SK-N-SH (cell line): ENCODE results near the gene ANKS6. TPM values are rescaled to one million over a fixed set of nuclear protein-coding genes. Genes with fewer than 3 reads are reported as not detected.

ENCODE experiments used
- CTCF ChIA-PET: fragments of 300-600, 350-600 bp; formaldehyde crosslinking; extraction: SDS; loops from one replicate; lab custom pipeline; 2021; lab: Yijun Ruan, JAX
- POLR2A ChIA-PET: fragments of 350-600 bp; sonication (Branson Sonifier 250); formaldehyde crosslinking; extraction: SDS; loops from one replicate; lab custom pipeline; 2020; ENCODE audit warnings: antibody characterized with exemption, inconsistent platforms; lab: Yijun Ruan, JAX
- DNase-seq: peaks from one replicate; pipeline ENCODE4 v3.0.0; 2012
- H2AFZ ChIP-seq: fragments of 200-600 bp; sonication (generic); 2 replicates; pipeline ENCODE4 v1.8.1; 2016; ENCODE audit warnings: antibody characterized with exemption, mild to moderate bottlenecking, low read depth
- H3F3A ChIP-seq: fragments of 200-600 bp; sonication (generic); replicated peaks from 2 replicates; pipeline ENCODE3; 2016; ENCODE audit warnings: antibody characterized with exemption, mild to moderate bottlenecking; ENCODE audit not compliant: insufficient read depth
- H3K27ac ChIP-seq, 2 experiments: fragments of 200-500 bp in 1 of 2; fragments of 200-600 bp in 1 of 2; sonication (Bioruptor generic) in 1 of 2; sonication (generic), shearing (Covaris generic) in 1 of 2; 2 replicates each; pipeline versions ENCODE4 v1.5.1 to v1.6.1; 2014 to 2016; ENCODE audit warnings: low read depth in 2 of 2, inconsistent platforms in 1 of 2, low read length in 1 of 2, mild to moderate bottlenecking in 1 of 2, mixed read lengths in 1 of 2
- H3K27me3 ChIP-seq: fragments of 200-600 bp; sonication (generic), shearing (Covaris generic); 2 replicates; pipeline ENCODE4 v1.6.1; 2016; ENCODE audit warnings: mixed run types; ENCODE audit not compliant: insufficient read depth
- H3K36me3 ChIP-seq, 2 experiments: fragments of 200-500 bp in 1 of 2; fragments of 200-600 bp in 1 of 2; sonication (Bioruptor generic) in 1 of 2; sonication (generic) in 1 of 2; replicated peaks in 1 of 2; 2 replicates each; pipeline versions ENCODE3 to v1.5.1; 2014 to 2016; ENCODE audit warnings: low read length in 1 of 2, mild to moderate bottlenecking in 1 of 2; ENCODE audit not compliant: insufficient read depth in 2 of 2, control insufficient read depth in 1 of 2
- H3K4me1 ChIP-seq, 2 experiments: fragments of 200-500 bp in 1 of 2; fragments of 200-600 bp in 1 of 2; sonication (Bioruptor generic) in 1 of 2; sonication (generic), shearing (Covaris generic) in 1 of 2; 2 replicates each; pipeline versions ENCODE4 v1.5.1 to v1.6.1; 2014 to 2016; ENCODE audit warnings: low read depth in 1 of 2, low read length in 1 of 2, mixed run types in 1 of 2; ENCODE audit not compliant: insufficient read depth in 2 of 2, control insufficient read depth in 1 of 2
- H3K4me2 ChIP-seq: fragments of 200-600 bp; sonication (generic), shearing (Covaris generic); 2 replicates; pipeline ENCODE4 v1.6.1; 2017; ENCODE audit warnings: mixed run types
- H3K4me3 ChIP-seq, 2 experiments: fragments of 200-500 bp in 1 of 2; fragments of 200-600 bp in 1 of 2; sonication (Bioruptor generic) in 1 of 2; sonication (generic), shearing (Covaris generic) in 1 of 2; 2 replicates each; pipeline versions ENCODE4 v1.5.1 to v1.8.1; 2014 to 2016; ENCODE audit warnings: low read depth in 2 of 2, inconsistent platforms in 1 of 2, low read length in 1 of 2, mild to moderate bottlenecking in 1 of 2, mixed read lengths in 1 of 2, moderate library complexity in 1 of 2
- H3K79me2 ChIP-seq: fragments of 200-600 bp; sonication (generic); 2 replicates; pipeline ENCODE4 v1.8.1; 2017; ENCODE audit warnings: mild to moderate bottlenecking; ENCODE audit not compliant: insufficient read depth
- H3K9ac ChIP-seq: fragments of 200-600 bp; sonication (generic); 2 replicates; pipeline ENCODE4 v1.6.1; 2017; ENCODE audit warnings: mixed run types
- H3K9me2 ChIP-seq: fragments of 200-600 bp; sonication (generic); 2 replicates; pipeline ENCODE4 v1.6.1; 2017; ENCODE audit warnings: mixed run types
- H3K9me3 ChIP-seq: fragments of 200-600 bp; sonication (generic); 2 replicates; pipeline ENCODE4 v1.6.1; 2017; ENCODE audit warnings: mixed run types, mild to moderate bottlenecking, moderate library complexity
- H4K20me1 ChIP-seq: fragments of 200-600 bp; sonication (generic); 2 replicates; pipeline ENCODE4 v1.6.1; 2017; ENCODE audit warnings: mild to moderate bottlenecking, mixed run types; ENCODE audit not compliant: insufficient read depth
- CHD2 ChIP-seq: fragments of 150-350 bp; IDR thresholded peaks from 2 replicates; pipeline ENCODE4 v1.6.1; 2018; ENCODE audit warnings: low read length; ENCODE audit not compliant: partially characterized antibody
- CTCF ChIP-seq: fragments of 200-600 bp; sonication (generic); IDR thresholded peaks from 2 replicates; pipeline ENCODE4 v1.6.1; 2017; ENCODE audit warnings: antibody characterized with exemption, mild to moderate bottlenecking, moderate library complexity
- EZH2phosphoT487 ChIP-seq: fragments of 200-600 bp; sonication (generic); IDR thresholded peaks from 2 replicates; pipeline ENCODE4 v1.6.1; 2017; ENCODE audit warnings: low read depth, mixed run types, mild to moderate bottlenecking, antibody characterized with exemption, moderate library complexity, borderline replicate concordance
- FOSL2 ChIP-seq: IDR thresholded peaks from 2 replicates; pipeline ENCODE4 v1.4.0; 2012; ENCODE audit warnings: low read depth, mild to moderate bottlenecking, moderate library complexity, borderline replicate concordance
- FOXM1 ChIP-seq: IDR thresholded peaks from 2 replicates; pipeline ENCODE4 v1.4.0; 2012; ENCODE audit warnings: low read depth, mild to moderate bottlenecking
- GATA2 ChIP-seq: sonication (generic); formaldehyde crosslinking; IDR thresholded peaks from 2 replicates; pipeline ENCODE4 v1.5.0; 2020; ENCODE audit warnings: mild to moderate bottlenecking, missing genetic modification reagents
- MAX ChIP-seq: IDR thresholded peaks from 2 replicates; pipeline ENCODE4 v1.4.0; 2012; ENCODE audit warnings: low read depth
- MXI1 ChIP-seq: IDR thresholded peaks from 2 replicates; pipeline ENCODE4 v1.6.1; 2012; ENCODE audit warnings: mild to moderate bottlenecking, low read depth, low read length, improper control_type of control experiment
- POLR2AphosphoS5 ChIP-seq: IDR thresholded peaks from 2 replicates; pipeline ENCODE4 v1.6.1; 2012; ENCODE audit warnings: low read depth, low read length
- SIN3A ChIP-seq: IDR thresholded peaks from 2 replicates; pipeline ENCODE4 v1.6.1; 2012; ENCODE audit warnings: low read depth, mild to moderate bottlenecking, low read length, moderate library complexity, borderline replicate concordance
- TEAD4 ChIP-seq: IDR thresholded peaks from 2 replicates; pipeline ENCODE4 v1.4.0; 2012; ENCODE audit warnings: mild to moderate bottlenecking, borderline replicate concordance; ENCODE audit not compliant: insufficient read depth
- WGBS: methylation state at CpG from one replicate; pipeline ENCODE4 v1.1.6; 2017; ENCODE audit warnings: low lambda C conversion rate; 5-methylcytosine and 5-hydroxymethylcytosine counted together
- polyA plus RNA-seq, 3 experiments: library from polyadenylated mRNA; depleted of rRNA; stranded (reverse); fragments of >200 nt; gene quantifications; 2 replicates each; pipeline ENCODE4 v1.2.3, GENCODE V29; 2012
- TF ChIP-seq, protein P1 (sequence below): IDR thresholded peaks from 2 replicates; pipeline ENCODE4; 2012

ANKS6 gene
- polyA plus RNA-seq, 1 of the 3 experiments (the other 2 are of a cell fraction) = 29.3 TPM

- Histone ChIP-seq H3K4me3 (peak overlapping the region; percentile 62 to 71), H3K27me3 (peaks cover 20% of the 10 kb centered on the region; the same call in 1 of the 2 replicates), H4K20me1 (no peaks in the 10 kb centered on the region), H2AFZ (peak overlapping the region; percentile 75), H3K27ac (no peak overlapping the region), H3F3A (peaks cover 7% of the 10 kb centered on the region), H3K79me2 (no peaks in the 10 kb centered on the region), H3K4me1 (peaks cover 0 to 19% of the 10 kb centered on the region in 2 experiments; a peak in 1 of 4 replicates), H3K9ac (no peak overlapping the region), H3K4me2 (peak overlapping the region; percentile 89), H3K36me3 (no peaks in the 10 kb centered on the region), H3K9me3 (no peaks in the 10 kb centered on the region), H3K9me2 (no peaks in the 10 kb centered on the region)
- POLR2A ChIA-PET = no interaction called here
- TF ChIP-seq TEAD4 (no peak), SIN3A (no peak), CHD2 (no peak), POLR2AphosphoS5 (no peak)
- TF ChIP-seq, protein P1, sequence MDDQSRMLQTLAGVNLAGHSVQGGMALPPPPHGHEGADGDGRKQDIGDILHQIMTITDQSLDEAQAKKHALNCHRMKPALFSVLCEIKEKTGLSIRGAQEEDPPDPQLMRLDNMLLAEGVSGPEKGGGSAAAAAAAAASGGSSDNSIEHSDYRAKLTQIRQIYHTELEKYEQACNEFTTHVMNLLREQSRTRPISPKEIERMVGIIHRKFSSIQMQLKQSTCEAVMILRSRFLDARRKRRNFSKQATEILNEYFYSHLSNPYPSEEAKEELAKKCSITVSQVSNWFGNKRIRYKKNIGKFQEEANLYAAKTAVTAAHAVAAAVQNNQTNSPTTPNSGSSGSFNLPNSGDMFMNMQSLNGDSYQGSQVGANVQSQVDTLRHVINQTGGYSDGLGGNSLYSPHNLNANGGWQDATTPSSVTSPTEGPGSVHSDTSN = no peak
- CTCF ChIA-PET = interaction anchor here (0.8 to 2.8 kb wide), 10 partner anchors 9 to 333 kb away, joined by 3 to 10 read pairs (median 3); partner anchors contain the start of gene COL15A1
- 2% methylated on average over 11 of the region's 46 CpGs for WGBS
- no peak for DNase-seq
Observed at GRCh38 chr9:98807814-98808195, 11.4 kb upstream of the ANKS6 start.

- H3K27ac ChIP-seq = no peak within 1 kb of the TSS
- CTCF ChIA-PET = interaction anchor here (0.6 to 2.8 kb wide), 15 partner anchors 10 to 492 kb away, joined by 3 to 10 read pairs (median 3); no protein-coding TSS in a partner anchor
- peak within 1 kb of the TSS; percentile 75 for H2AFZ ChIP-seq
- 47% methylated on average over 15 of the region's 51 CpGs for WGBS
- POLR2A ChIA-PET = no interaction called here
- no peak within 1 kb of the TSS for H3K9ac ChIP-seq
- peaks cover 7% of the 10 kb centered on the region for H3F3A ChIP-seq
- DNase-seq = peak; percentile 86
- H3K79me2 ChIP-seq = no peaks in the 10 kb centered on the region
- H4K20me1 ChIP-seq = no peaks in the 10 kb centered on the region
- TF ChIP-seq FOSL2 = no peak
- no peak for TF ChIP-seq MXI1
- no peak for TF ChIP-seq SIN3A
- TF ChIP-seq, protein P1 = no peak
- no peak for TF ChIP-seq EZH2phosphoT487
- TF ChIP-seq CTCF = no peak
- TF ChIP-seq GATA2 = 0 out of 2 replicates have a peak, but pooled peaks have one; percentile 8
- no peak for TF ChIP-seq FOXM1
- no peak for TF ChIP-seq MAX
- peaks cover 0 to 19% of the 10 kb centered on the region in 2 experiments; a peak in 1 of 4 replicates for H3K4me1 ChIP-seq
- H3K4me2 ChIP-seq = peak within 1 kb of the TSS; percentile 89
- H3K4me3 ChIP-seq = peak within 1 kb of the TSS; percentile 62 to 71
- no peaks in the 10 kb centered on the region for H3K9me2 ChIP-seq
- peaks cover 20% of the 10 kb centered on the region; the same call in 1 of the 2 replicates for H3K27me3 ChIP-seq
- H3K36me3 ChIP-seq = no peaks in the 10 kb centered on the region
- no peaks in the 10 kb centered on the region for H3K9me3 ChIP-seq
Observed at GRCh38 chr9:98807070-98807813, 10.9 kb upstream of the ANKS6 start, which contains the start of gene GALNT12. TSS of gene GALNT12 (plus strand) at chr9:98807670. CDS start at chr9:98807699, 29 bp downstream.
